GM15510 (cell line): ENCODE results near the gene CCDC13.

ENCODE experiments used
- POLR2A ChIP-seq: IDR thresholded peaks from 3 replicates; pipeline ENCODE4 v1.6.1; 2011; ENCODE audit warnings: borderline replicate concordance; ENCODE audit not compliant: insufficient read length; ENCODE audit errors: extremely low read depth

The CCDC13 gene

GRCh38 chr3:42745776-42746454, 27.1 kb downstream of the CCDC13 start:
- TF ChIP-seq POLR2A: no peak

GRCh38 chr3:42745291-42745745, 27.7 kb downstream of the CCDC13 start:
- no peak for TF ChIP-seq POLR2A

- TF ChIP-seq POLR2A: no peak
These were observed 29.7 kb downstream of the CCDC13 start for GRCh38 chr3:42743204-42743995.

- TF ChIP-seq POLR2A: no peak
These were observed 30.4 kb downstream of the CCDC13 start for GRCh38 chr3:42742688-42743087.

GRCh38 chr3:42742259-42742658, 30.8 kb downstream of the CCDC13 start:
- TF ChIP-seq POLR2A: no peak

GRCh38 chr3:42741796-42742195, 31.3 kb downstream of the CCDC13 start:
- no peak for TF ChIP-seq POLR2A

- no peak for TF ChIP-seq POLR2A
These were observed 33.5 kb downstream of the CCDC13 start for GRCh38 chr3:42739401-42740158.

- TF ChIP-seq POLR2A: no peak
These were observed 36.5 kb downstream of the CCDC13 start for GRCh38 chr3:42736531-42736930.

- TF ChIP-seq POLR2A: no peak
These were observed 37.0 kb downstream of the CCDC13 start for GRCh38 chr3:42736081-42736480.

- TF ChIP-seq POLR2A: no peak
These were observed 37.4 kb downstream of the CCDC13 start for GRCh38 chr3:42735615-42736014.

- no peak for TF ChIP-seq POLR2A
These were observed 38.0 kb downstream of the CCDC13 start for GRCh38 chr3:42735019-42735418.

- no peak for TF ChIP-seq POLR2A
These were observed 38.7 kb downstream of the CCDC13 start for GRCh38 chr3:42734263-42734860.

GRCh38 chr3:42733501-42734262, 39.4 kb downstream of the CCDC13 start:
- TF ChIP-seq POLR2A: no peak

- no peak for TF ChIP-seq POLR2A
These were observed 40.1 kb downstream of the CCDC13 start for GRCh38 chr3:42732829-42733459.

GRCh38 chr3:42732196-42732828, 40.7 kb downstream of the CCDC13 start:
- no peak for TF ChIP-seq POLR2A
